SK-N-MC (cell line): Measurements from ENCODE around the gene VAMP2.

Experiments used
- DNase-seq: peaks from one replicate; pipeline ENCODE4 v3.0.0-alpha.2; 2011; ENCODE audit warnings: low read depth, low spot score
- H3K27ac ChIP-seq: fragments of 200-600 bp; sonication (generic); 2 replicates; pipeline ENCODE4 v1.5.1; 2016; ENCODE audit warnings: mixed run types
- H3K36me3 ChIP-seq: fragments of 200-600 bp; sonication (generic); 2 replicates; pipeline ENCODE4 v1.6.1; 2017; ENCODE audit warnings: antibody characterized with exemption, low read length, mixed read lengths; ENCODE audit not compliant: insufficient read depth
- H3K4me3 ChIP-seq: fragments of 200-600 bp; sonication (generic); 2 replicates; pipeline ENCODE4 v1.5.1; 2016
- H3K9ac ChIP-seq: fragments of 200-600 bp; sonication (generic); 2 replicates; pipeline ENCODE4 v1.8.0; 2017; ENCODE audit warnings: mixed run types, mixed read lengths; ENCODE audit not compliant: insufficient read length
- H3K9me3 ChIP-seq: fragments of 200-600 bp; sonication (generic); 2 replicates; pipeline ENCODE4 v1.6.1; 2017; ENCODE audit warnings: low read depth, mild to moderate bottlenecking, antibody characterized with exemption, low read length, moderate library complexity, mixed read lengths
- EZH2 ChIP-seq: fragments of 200-600 bp; sonication (generic); IDR thresholded peaks from one replicate; pipeline ENCODE4 v1.6.1; 2017; ENCODE audit warnings: antibody characterized with exemption
- FOXP2 ChIP-seq: optimal IDR thresholded peaks from 2 replicates; pipeline ENCODE3; 2011; ENCODE audit warnings: mild to moderate bottlenecking, moderate library complexity; ENCODE audit not compliant: insufficient read depth; ENCODE audit errors: extremely low read length, control extremely low read depth
- POLR2AphosphoS5 ChIP-seq: IDR thresholded peaks from 2 replicates; pipeline ENCODE4 v1.6.1; 2012; ENCODE audit warnings: mild to moderate bottlenecking, low read depth, low read length, borderline replicate concordance

Gene VAMP2

GRCh38 chr17:8148560-8148959 lies 14.2 kb downstream of the VAMP2 start:
- TF ChIP-seq FOXP2 (no peak), EZH2 (no peak), POLR2AphosphoS5 (no peak)
- Histone ChIP-seq H3K9ac (no peak overlapping the region), H3K36me3 (peaks cover 41% of the 10 kb centered on the region; the same call in 1 of the 2 replicates), H3K4me3 (no peak overlapping the region), H3K27ac (no peak overlapping the region), H3K9me3 (no peaks in the 10 kb centered on the region)
- DNase-seq: no peak

- no peak for DNase-seq
- Histone ChIP-seq H3K36me3 (peaks cover 41% of the 10 kb centered on the region; the same call in 1 of the 2 replicates), H3K9ac (no peak overlapping the region)
Measured at GRCh38 chr17:8147805-8148404, 14.8 kb downstream of the VAMP2 start.

DNA sequence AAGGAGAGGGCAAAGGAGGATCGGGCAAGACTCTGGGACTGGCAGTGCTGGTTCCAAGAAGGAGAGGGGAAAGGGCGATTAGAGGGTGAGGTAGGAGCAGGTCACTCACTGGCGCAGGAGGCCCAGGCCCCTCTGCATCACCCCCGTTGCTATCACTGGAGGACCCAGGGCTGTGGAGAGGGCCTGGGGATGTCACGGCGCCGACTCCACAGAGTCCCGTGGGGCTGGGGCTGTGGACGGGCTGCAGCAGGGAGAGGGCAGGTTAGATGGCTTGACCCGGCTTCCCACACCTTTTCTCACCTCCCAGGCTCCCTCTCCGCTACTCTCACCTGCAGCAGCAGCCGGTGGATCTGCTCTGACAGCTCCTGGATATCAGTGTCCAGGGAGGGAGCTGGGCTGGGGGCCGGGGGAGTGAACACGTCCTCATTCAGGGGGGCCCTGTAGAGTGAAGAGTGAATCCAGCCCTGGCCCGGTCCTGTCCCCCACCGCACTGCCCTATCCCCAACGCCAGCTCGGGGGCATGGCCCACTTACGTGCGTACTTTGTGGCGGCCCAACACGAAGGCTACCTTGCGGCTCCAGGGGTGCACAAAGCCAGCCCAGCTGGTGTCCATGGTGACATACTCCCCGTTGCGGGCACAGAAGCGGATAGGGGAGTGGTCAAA lies 15.5 kb downstream of the VAMP2 start:
- peaks cover 45% of the 10 kb centered on the region; the same call in 1 of the 2 replicates for H3K36me3 ChIP-seq
- DNase-seq: no peak
- no peak overlapping the region for H3K9ac ChIP-seq

More at GRCh38 chr17:8147805-8148404, 14.8 kb downstream of the VAMP2 start:
- no peak overlapping the region for H3K27ac ChIP-seq
- H3K9me3 ChIP-seq: no peaks in the 10 kb centered on the region
- no peak overlapping the region for H3K4me3 ChIP-seq
- TF ChIP-seq EZH2 (no peak), POLR2AphosphoS5 (no peak), FOXP2 (no peak)

DNA sequence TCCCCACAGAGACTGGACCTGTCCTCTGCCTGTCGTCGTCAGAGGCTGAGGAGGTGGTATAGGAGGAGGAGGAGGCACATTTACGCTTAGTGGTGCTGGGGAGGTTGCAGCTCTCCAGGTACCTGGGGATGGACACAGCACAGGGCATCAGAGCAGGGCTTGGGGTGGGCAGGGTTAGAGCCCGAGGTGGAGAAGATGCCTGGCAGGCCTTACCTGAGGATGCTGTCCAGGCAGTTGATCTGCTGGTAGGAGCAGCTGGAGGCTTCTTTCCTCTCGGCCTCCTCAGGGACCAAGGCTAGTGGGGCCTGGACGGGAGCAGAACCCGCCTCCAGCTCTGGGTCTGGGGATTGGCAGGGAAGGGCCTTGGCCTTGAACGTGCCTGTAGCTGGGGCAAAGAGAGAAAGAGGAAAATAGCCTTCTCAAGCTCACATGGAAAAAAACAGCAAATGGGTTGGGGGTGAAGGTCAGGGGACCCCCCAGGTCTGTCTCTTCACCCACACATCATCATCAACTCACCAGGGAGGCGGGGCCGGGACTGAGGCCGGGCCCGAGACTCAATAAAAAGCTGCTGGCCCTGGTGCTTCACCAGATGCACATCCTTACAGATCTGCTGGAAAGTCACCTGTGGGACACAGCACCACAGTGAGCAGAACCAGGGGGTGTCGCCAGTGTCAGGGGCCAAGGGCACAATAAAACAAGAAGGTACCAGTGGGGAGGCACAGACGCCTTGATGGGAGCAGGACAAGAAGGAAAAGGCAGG lies 16.2 kb downstream of the VAMP2 start:
- H3K27ac ChIP-seq: no peak overlapping the region
- H3K4me3 ChIP-seq: no peak overlapping the region
- H3K9me3 ChIP-seq: no peaks in the 10 kb centered on the region
- TF ChIP-seq POLR2AphosphoS5: no peak
- no peak for TF ChIP-seq EZH2
- no peak for TF ChIP-seq FOXP2
- peaks cover 45% of the 10 kb centered on the region; the same call in 1 of the 2 replicates for H3K36me3 ChIP-seq
- DNase-seq: no peak
- no peak overlapping the region for H3K9ac ChIP-seq

More for the DNA sequence above, 15.5 kb downstream of the VAMP2 start:
- H3K9me3 ChIP-seq: no peaks in the 10 kb centered on the region
- TF ChIP-seq EZH2 (no peak), FOXP2 (no peak), POLR2AphosphoS5 (no peak)
- no peak overlapping the region for H3K27ac ChIP-seq
- no peak overlapping the region for H3K4me3 ChIP-seq

DNA sequence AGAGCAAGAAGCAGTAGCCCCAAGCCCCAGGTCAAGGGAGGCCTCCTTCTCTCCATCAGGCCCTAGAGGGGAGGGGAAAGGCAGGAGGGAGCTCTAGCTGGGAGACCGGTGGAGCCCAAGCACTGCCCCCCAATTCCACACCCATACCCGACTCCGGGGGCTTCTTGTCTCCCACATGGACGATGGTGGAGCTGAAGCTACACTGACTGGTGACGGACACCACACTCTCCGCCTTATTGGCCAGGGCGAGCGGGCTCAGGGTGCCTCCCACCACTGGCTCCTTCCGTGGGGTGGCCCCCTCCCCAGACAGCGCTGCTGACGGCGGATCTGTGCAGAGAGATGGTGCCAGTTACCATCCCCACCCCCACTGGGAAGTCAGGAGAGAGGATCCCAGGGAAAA lies 16.9 kb downstream of the VAMP2 start:
- H3K4me3 ChIP-seq: no peak overlapping the region
- no peak overlapping the region for H3K9ac ChIP-seq
- DNase-seq: no peak
- no peaks in the 10 kb centered on the region for H3K9me3 ChIP-seq
- peaks cover 45% of the 10 kb centered on the region; the same call in 1 of the 2 replicates for H3K36me3 ChIP-seq
- no peak overlapping the region for H3K27ac ChIP-seq
- no peak for TF ChIP-seq EZH2
- no peak for TF ChIP-seq POLR2AphosphoS5
- TF ChIP-seq FOXP2: no peak

GRCh38 chr17:8144401-8145231 lies 18.1 kb downstream of the VAMP2 start:
- DNase-seq: no peak
- H3K9me3 ChIP-seq: no peaks in the 10 kb centered on the region
- TF ChIP-seq POLR2AphosphoS5 (no peak), FOXP2 (no peak), EZH2 (no peak)
- no peak overlapping the region for H3K4me3 ChIP-seq
- no peak overlapping the region for H3K27ac ChIP-seq
- peaks cover 36% of the 10 kb centered on the region; the same call in 1 of the 2 replicates for H3K36me3 ChIP-seq
- H3K9ac ChIP-seq: no peak overlapping the region

- peaks cover 31% of the 10 kb centered on the region; the same call in 1 of the 2 replicates for H3K36me3 ChIP-seq
- no peak overlapping the region for H3K4me3 ChIP-seq
- DNase-seq: no peak
- no peak overlapping the region for H3K9ac ChIP-seq
- no peak overlapping the region for H3K27ac ChIP-seq
- no peaks in the 10 kb centered on the region for H3K9me3 ChIP-seq
- TF ChIP-seq POLR2AphosphoS5: no peak
- no peak for TF ChIP-seq EZH2
- no peak for TF ChIP-seq FOXP2
Measured at GRCh38 chr17:8143581-8144400, 19.0 kb downstream of the VAMP2 start.
